AG09319 (cell line): Measurements from ENCODE around the gene LHX1.

Experiments used
- DNase-seq: peaks from one replicate; pipeline ENCODE4 v3.0.0-alpha.2; 2010; ENCODE audit warnings: low read depth; ENCODE audit errors: extremely low read depth
- CTCF ChIP-seq: IDR thresholded peaks from 2 replicates; pipeline ENCODE4 v1.5.1; 2011; ENCODE audit warnings: low read depth, mild to moderate bottlenecking, inconsistent platforms, low read length, moderate library complexity

LHX1 gene

DNA sequence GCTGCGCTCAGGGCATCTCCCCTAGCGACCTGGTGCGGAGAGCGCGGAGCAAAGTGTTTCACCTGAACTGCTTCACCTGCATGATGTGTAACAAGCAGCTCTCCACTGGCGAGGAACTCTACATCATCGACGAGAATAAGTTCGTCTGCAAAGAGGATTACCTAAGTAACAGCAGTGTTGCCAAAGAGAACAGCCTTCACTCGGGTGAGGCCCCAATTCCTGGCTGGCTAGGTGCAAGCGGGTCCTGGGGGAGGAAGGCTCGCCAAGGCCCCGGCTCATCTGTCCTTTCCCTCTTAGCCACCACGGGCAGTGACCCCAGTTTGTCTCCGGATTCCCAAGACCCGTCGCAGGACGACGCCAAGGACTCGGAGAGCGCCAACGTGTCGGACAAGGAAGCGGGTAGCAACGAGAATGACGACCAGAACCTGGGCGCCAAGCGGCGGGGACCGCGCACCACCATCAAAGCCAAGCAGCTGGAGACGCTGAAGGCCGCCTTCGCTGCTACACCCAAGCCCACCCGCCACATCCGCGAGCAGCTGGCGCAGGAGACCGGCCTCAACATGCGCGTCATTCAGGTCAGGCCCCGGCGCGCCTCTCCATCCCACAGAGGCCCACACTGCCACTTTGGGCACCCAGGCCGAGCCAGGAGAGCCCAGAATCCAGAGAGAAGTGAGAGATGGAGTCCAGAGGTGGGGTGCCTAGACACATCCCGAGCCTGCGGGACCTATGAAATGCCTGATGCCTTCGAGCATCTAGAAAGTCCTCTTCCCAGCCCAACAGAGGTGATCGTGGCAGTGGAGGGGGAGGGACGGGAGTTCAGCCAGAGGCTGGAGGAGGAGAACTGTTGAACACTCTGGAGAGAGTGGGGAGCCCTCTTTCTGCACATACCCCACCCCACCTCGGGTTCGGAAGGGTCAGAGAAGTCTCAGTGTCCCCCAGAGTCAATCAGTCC lies 3.3 kb downstream of the LHX1 start:
- TF ChIP-seq CTCF, result no peak
- no peak for DNase-seq

GRCh38 chr17:36941265-36942010 lies 4.2 kb downstream of the LHX1 start:
- no peak for TF ChIP-seq CTCF
- no peak for DNase-seq

GRCh38 chr17:36942019-36942599 lies 4.8 kb downstream of the LHX1 start:
- DNase-seq, result no peak
- TF ChIP-seq CTCF, result no peak

GRCh38 chr17:36942631-36943125 lies 5.4 kb downstream of the LHX1 start:
- TF ChIP-seq CTCF, result no peak
- DNase-seq, result no peak

DNA sequence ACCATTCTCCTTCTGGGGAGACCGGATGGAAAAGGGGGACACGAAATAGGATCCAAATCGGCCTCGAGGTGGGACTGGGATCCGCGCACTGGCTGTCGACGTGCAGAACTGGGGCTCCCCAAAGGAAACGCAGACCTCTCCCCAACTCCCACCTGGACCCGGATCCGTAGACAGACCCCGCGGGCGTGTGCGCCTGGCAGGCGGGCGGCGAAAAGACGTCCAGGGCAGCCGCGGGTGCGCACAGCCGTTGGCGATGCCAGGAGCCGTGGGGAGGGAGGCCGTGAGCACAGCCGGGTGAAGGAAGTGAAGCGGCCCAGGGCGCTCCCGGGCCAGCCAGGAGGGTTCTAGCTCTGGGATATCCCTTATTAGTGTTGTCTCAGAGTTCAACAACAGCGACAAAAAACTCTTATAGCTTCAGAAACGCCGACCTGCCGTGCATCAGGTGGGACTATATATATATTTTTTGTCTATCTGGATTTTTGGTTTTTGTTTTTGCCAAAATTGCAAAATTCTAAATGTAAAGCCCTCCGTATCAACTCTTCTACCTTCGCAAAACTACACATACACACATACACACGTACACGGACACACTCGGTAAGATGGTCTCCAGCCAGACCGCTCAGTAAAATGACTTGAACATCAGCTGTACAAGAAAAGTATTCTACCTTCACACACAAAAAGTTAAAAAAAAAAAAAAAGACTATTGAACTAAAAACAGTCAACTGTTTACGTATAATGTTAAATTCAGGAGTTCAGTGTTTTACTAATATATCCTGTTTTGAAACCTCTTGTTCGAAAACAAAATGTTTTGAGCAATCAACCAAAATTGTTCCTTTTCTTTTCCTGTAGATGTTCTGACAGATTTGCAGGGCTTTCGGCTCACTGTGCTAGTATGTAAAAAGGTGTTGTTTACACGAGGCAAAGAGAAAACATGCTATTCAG lies 6.2 kb downstream of the LHX1 start:
- no peak for TF ChIP-seq CTCF
- no peak for DNase-seq

DNA sequence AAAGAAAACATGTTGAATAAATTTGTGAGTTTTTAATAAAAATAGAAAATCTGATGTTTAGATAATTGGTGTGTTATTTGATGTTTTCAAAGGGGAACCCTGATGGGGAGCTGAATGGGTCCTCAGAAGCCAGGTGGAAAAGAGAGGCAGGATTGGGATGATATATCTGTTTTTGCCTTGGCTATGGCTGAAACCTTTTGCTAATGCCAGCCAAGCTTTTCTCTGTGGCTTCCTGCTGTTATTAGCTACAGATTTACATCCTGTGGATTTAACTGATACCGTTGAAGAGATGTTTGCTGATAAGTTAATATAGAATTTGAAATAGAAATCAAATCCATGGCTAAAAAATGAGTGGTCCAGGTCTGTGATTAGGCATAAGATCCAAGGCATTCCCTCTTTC lies 7.3 kb downstream of the LHX1 start:
- no peak for DNase-seq
- no peak for TF ChIP-seq CTCF
